ENCODE data around the gene GHR.

- TF ChIP-seq CTCF (conservative IDR thresholded peaks at IDR 0.05; ENCODE audit: low read length): peak; percentile 49
- TF ChIP-seq EZH2phosphoT487 (IDR thresholded peaks at IDR 0.05; ENCODE audit: borderline replicate concordance): no peak
Observed at GRCh38 chr5:42514754-42515153, 91.5 kb downstream of the GHR start.

Data from Loucy (cell line).